ENCODE data around the gene AMN.

AMN gene

GRCh38 chr14:102899516-102899900 lies 23.0 kb upstream of the AMN start:
- FAIRE-seq, result no peak

- FAIRE-seq, result no peak
These were observed 21.6 kb upstream of the AMN start for GRCh38 chr14:102900631-102901571.

GRCh38 chr14:102901633-102902032 lies 20.8 kb upstream of the AMN start:
- FAIRE-seq, result no peak

- FAIRE-seq, result no peak
These were observed 20.4 kb upstream of the AMN start for GRCh38 chr14:102902086-102902485.

GRCh38 chr14:102902523-102903247 lies 19.8 kb upstream of the AMN start:
- no peak for FAIRE-seq

GRCh38 chr14:102903248-102903888 lies 19.1 kb upstream of the AMN start:
- no peak for FAIRE-seq

- FAIRE-seq, result no peak
These were observed 18.5 kb upstream of the AMN start for GRCh38 chr14:102903889-102904512.

- FAIRE-seq, result no peak
These were observed 17.1 kb upstream of the AMN start for GRCh38 chr14:102905116-102906108.

- FAIRE-seq, result no peak
These were observed 15.7 kb upstream of the AMN start for GRCh38 chr14:102906616-102907302.

- FAIRE-seq, result no peak
These were observed 15.1 kb upstream of the AMN start for GRCh38 chr14:102907303-102907844.

- FAIRE-seq, result no peak
These were observed 14.3 kb upstream of the AMN start for GRCh38 chr14:102907980-102908730.

GRCh38 chr14:102908766-102909455 lies 13.6 kb upstream of the AMN start:
- no peak for FAIRE-seq

GRCh38 chr14:102909462-102909861 lies 13.0 kb upstream of the AMN start:
- no peak for FAIRE-seq

GRCh38 chr14:102909911-102910310 lies 12.6 kb upstream of the AMN start:
- FAIRE-seq, result no peak

- FAIRE-seq, result no peak
These were observed 12.0 kb upstream of the AMN start for GRCh38 chr14:102910442-102910841.

GRCh38 chr14:102911541-102911951 lies 10.9 kb upstream of the AMN start:
- no peak for FAIRE-seq

GRCh38 chr14:102911991-102912761 lies 10.3 kb upstream of the AMN start:
- no peak for FAIRE-seq

GRCh38 chr14:102913341-102914211 lies 8.9 kb upstream of the AMN start:
- FAIRE-seq, result no peak

All from G401.6 (cell line).